ENCODE results near the gene RFLNA.
"Not testable (repeated sequence)": the region's sequence is repeated elsewhere in the genome, so short reads cannot be mapped to it uniquely, and the experiment has no call there.

Gene RFLNA

GRCh38 chr12:124321556-124322270 lies 26.8 kb downstream of the RFLNA start:
- DNase-seq: no peak

DNA sequence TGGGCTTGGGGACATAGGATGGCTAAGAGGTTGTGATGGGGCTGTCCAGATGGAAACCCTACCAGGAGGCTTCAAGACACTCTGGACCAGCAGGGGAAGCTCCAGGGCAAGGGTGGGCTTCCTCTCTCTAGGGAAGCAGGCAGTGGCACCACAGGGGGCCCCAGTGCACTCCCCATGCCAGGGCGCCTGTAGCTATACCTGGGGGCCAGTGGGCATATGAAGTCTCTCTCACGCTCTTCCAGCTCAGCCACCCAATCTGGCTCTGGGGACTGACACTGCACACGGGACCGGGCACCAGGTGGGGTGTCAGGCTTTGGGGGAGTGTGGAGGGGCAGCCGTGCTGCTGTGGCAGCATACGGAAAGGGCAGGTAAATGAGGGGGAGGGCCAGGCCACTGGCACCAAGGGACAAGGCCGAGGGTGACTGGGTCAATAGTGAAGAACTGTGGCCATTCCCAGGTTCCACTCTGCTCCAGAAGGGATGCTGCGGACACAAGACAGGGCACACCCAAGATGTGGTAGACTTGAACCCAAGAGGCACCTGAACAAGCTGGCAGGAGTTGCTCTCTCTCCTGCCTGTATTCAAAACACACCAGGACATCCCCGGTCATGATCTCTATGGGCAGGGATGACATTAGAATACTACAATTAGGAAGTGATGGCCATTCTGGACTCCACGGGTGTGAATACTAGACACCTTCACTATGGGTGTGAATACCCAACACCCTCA lies 27.5 kb downstream of the RFLNA start:
- DNase-seq: no peak

DNA sequence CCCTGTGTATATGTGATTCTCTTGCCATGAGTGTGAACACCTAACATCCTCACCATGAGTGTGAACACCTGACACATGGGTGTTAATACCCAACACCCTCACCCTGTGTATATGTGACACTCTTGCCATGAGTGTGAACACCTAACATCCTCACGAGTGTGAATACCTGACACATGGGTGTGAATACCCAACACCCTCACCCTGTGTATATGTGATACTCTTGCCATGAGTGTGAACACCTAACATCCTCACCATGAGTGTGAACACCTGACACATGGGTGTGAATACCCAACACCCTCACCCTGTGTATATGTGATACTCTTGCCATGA lies 28.1 kb downstream of the RFLNA start:
- DNase-seq: not testable (repeated sequence)

DNA sequence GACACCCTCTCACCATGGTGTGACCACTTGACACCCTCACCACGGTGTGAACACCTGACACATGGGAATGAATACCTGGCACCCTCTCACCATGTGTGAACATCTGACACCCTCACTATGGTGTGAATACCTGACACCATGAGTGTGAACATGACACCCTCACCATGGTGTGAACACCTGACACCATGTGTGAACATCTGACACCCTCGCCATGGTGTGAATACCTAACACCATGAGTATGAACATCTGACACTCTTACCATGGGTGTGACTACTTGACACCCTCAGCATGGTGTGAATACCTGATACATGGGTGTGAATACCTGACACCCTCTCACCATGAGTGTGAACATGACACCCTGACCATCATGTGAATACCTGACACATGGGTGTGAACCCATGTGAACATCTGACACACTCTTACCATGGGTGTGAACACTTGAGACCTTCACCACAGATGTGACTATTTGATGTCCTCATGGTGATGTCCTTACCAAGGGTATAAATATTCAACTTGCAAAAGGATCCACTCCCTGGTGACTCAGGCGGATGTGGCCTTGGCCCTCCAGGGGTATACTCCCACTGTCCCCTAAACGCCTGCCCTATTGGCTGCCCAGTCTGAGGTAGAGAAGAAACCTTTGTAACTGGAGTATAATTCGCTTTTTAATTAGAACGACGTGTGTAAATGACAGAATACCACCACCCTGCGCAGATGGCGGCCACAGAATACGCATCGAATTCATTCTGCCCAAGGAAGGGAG lies 29.1 kb downstream of the RFLNA start:
- DNase-seq: no peak

DNA sequence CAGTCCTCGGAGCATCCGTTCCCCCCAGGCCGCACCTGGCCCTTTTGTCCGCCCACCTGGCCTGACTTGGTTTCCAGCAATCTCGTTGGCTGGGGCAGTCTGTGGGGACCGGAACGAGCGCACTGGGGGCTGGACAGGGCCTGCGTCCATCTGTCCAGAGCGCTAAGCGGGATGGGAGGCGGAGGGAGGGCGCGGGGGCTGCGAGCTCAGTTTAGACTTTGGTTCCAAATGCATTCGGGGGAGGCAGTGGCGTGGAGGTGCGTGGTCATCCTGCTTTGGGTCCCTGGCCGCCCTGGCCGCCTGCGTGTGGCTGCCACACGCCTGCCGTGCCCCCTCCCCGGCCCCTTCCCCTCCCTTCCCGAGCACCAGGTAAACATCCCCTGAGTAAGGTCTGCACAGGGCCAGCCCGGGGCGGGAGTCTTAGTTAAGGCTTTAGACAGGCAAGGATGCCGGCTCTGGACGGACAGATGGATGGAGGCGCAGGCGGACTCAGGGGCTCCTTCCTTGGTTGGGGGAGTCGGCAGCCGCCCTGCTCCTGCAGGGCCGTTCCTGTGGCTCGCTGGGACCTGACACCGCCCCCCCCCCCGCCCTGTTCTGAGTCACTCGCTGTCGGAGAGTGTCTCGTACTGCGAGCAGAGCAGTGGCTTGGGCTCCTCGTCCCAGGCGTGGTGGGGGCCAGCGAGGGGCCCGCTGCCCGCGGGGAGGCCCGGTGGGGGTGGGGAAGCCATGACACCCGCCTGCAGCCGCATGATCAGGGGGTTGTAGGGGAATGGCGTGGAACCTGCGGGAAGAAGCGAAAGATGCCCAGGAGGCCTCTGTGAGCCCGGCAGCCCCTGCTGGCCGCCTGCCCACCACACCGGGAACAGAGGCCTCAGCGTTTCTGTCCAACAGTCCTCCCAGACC lies 30.2 kb downstream of the RFLNA start:
- no peak for DNase-seq

- DNase-seq: no peak
These were observed 31.2 kb downstream of the RFLNA start for GRCh38 chr12:124326104-124326503.

GRCh38 chr12:124326871-124327270 lies 32.0 kb downstream of the RFLNA start:
- no peak for DNase-seq

DNA sequence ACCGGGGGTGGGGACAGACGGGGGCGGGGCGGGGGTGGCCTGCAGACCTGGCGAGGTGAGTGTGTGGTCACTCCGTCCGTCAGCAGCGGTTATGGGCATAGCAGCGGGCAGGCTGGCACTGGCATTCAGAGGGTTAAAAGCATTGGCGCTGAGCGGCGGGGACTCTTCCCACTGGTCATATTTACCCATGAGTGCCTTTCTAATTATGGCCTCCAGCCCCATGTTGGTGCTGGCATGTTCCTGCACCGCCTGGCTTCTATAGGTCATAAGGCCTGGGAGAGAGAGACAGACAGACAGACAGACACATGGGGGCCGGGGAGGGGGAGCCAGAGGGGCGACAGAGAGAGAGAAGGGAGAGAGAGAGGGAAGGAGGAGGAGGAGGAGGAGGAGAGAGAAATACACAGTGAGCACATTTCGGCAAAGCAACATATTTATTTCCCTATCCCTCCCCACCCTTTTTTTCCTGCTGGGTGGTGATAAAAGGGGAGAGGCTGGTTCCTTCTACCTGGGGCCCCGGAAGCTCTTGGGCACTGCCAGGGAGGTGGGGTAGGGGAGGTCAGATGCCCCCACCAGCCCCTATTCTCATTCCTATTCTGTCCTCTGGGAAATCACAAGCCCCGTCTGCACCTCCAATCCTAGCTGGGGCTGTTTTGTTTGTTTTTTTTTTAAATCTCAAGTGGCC lies 32.6 kb downstream of the RFLNA start:
- DNase-seq: no peak

- no peak for DNase-seq
These were observed 33.2 kb downstream of the RFLNA start for GRCh38 chr12:124328116-124328515.

DNA sequence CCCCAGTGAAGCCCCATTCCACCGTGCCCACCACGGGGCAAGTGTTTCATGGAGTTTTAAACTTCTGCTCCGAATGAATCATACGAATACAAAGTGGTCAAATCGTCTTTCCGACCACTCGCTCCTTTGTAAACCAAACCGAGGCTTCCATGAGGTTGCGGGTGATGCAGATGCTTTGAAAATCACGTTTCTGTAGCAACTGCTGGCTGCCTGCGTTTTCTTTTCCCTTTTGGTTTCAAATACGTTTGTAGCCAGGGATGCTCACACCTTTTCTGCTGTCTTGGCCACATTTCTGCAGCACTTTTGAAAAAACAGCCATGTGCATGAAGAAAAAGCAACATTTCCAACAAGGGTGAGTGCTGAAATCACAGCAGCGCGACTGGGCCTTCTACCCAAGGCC lies 33.7 kb downstream of the RFLNA start:
- no peak for DNase-seq

- no peak for DNase-seq
These were observed 37.3 kb downstream of the RFLNA start for GRCh38 chr12:124332058-124332672.

DNA sequence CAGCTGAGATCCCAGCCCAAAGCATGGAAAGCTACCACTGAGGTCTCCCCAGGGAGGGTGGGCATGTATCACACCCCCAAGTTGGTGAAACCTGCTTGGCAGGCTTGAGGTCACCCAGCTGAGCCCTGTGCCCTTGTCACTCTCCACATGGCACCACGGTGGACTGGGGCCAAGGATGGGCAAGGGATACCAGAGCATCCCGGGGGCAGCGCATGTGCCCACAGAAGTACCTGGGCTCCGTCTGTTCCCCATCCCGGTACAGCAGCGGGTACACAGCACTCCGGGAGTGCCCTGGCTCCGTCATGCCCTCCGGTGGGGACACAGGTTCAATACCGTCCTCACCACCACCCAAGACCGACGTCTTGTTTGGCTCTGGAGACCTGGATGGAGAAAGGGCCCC lies 38.0 kb downstream of the RFLNA start:
- DNase-seq: no peak

DNA sequence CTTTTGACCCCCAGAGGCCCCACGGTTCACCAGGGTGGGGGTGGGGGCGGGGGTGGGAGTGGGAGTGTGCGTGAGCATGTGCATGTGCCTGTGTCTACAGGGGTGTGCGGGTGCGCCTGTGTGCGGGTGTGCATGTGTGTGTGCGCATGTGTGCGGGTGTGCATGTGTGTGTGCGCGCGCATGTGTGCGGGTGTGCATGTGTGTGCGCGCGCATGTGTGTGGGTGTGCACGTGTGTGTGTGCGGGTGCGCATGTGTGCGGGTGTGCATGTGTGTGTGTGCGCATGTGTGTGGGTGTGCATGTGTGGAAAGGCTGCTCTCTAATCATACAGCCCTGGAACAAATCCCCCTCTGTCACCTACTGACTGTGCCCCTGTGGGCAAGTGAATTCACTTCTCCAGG lies 38.8 kb downstream of the RFLNA start:
- DNase-seq: no peak

DNA sequence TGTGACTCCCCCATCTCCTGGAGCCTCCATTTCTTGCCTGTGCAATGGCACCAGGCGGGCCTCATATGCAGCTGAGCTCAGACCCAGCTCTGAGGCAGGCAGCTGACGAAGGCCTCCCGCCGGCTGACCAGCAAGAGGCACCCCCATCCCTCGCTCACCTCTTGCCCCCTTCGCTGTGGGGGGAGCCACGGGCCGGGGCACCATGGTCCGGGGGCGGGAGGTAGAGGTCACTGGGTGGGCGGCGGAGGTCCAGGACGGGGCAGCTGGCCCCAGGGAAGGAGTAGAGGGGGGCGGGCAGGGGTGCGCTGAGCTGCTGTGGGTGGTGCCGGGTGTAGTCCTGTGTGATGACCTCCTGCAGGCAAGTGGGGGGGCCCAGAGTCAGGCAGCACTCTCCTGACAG lies 39.4 kb downstream of the RFLNA start:
- DNase-seq: no peak

DNA sequence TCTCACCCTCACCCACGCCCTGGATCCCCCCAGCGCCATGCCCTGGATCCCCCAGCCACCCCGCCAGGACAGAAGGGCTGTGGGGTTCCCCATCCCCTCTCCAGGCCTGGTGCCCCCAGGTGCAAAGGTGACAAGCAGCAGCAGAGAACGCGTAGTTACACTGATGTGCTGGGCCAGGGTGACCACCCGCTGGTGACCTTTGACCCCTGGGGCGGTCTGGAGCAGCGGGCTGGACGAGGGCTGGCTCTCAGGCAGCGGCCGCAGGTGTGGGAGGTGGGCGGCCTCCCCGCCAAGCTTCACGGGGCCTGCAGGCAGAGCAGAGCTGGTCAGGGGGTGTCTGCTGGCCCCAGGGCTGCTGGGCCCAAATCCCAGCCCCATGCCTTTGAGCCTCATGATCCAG lies 40.1 kb downstream of the RFLNA start:
- no peak for DNase-seq

DNA sequence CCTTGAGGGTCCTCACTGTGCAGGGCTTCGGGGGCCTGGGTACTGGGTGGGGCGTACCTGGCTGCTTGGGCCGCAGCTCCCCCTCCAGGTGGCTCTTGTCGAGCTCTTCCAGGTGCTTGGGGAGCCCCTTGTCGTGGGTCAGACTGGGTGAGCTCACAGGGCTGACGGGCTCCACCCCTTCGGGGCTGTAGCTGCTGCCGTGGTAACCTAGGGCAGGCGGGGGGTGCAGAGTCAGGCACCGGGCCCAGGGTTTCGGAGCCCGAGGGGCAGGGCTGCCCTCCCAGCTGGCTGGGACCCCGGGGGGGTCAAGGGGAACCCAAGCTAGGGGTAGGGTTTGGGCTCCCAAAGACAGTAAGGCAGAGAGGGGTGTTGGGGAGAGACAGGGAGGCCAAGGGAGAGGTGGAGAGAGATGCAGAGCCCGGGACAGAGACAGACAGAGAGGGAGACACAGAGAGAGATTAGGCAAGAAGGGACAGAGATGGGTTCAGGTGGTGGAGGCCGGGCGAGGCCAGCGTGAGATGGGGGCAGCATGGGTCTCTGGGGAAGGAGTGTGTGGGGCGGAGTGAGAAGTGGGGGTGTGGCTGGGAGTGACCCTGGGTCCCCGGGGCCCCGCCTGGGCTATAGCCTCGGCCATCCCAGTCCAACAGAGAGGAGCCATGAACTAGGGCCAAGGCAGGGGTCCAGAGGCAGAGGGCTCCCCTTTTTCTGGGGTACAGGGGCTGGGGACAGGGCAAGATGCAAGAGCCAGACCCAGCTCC lies 40.7 kb downstream of the RFLNA start:
- no peak for DNase-seq

DNA sequence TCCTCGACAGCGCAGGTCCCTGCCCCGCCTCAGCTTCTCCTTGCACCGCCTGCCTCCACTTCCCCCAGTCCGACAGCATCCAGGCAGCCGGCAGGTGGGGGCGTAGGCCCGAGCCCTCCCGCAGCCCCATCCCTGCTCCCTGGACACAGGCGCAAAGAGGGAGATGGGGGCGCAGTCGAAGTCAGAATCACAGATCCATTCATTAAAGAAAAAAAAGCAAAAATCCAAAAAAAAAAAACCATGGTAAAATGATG lies 41.2 kb downstream of the RFLNA start:
- no peak for DNase-seq

- DNase-seq: no peak
These were observed 42.0 kb downstream of the RFLNA start for GRCh38 chr12:124336742-124337520.

DNA sequence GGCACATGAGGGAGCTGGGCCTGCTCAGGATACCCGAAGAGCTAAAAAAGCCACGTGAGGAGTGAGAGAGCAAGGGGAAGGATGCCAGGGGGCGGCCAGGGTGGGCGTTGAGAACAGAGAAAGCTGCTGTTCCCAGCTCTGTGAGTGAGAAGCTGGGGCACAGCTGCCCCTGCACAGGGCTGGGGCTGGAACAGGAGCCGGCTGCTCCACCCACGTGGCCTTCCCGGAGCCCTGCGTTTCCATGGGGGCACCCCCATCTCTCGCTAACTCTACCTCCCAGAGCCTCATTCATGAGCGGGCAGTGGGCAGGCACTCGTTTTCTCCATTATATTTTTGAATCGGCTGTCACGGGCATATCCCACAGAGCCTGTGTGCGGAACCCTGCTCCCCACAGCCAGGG lies 42.7 kb downstream of the RFLNA start:
- DNase-seq: no peak

DNA sequence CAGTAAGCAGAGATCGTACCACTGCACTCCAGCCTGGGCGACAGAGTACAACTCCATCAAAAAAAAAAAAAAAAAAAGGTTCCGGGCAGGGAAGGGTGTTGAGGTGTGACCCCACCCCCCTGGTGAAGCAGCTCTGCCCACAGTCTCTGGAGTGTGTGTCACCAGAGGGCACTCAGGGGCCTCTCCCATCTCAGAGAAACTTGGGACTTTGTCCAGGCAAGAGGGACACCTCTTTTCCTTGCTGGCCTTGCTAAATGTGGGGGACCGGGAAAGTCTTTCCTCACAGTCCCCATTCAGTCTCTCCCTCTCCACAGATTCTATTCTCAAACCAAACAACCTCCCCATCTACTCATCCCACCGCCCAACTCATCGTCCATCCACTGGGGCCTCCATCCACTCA lies 43.6 kb downstream of the RFLNA start:
- no peak for DNase-seq

Measured in NCI-H774 (cell line).